Fibroblast of skin of right quadriceps (primary cell): ENCODE measurements around the gene FBXW2.

ENCODE experiments used
- DNase-seq: peaks from one replicate; pipeline ENCODE4 v3.0.0-alpha.2; 2013

FBXW2 gene

DNA sequence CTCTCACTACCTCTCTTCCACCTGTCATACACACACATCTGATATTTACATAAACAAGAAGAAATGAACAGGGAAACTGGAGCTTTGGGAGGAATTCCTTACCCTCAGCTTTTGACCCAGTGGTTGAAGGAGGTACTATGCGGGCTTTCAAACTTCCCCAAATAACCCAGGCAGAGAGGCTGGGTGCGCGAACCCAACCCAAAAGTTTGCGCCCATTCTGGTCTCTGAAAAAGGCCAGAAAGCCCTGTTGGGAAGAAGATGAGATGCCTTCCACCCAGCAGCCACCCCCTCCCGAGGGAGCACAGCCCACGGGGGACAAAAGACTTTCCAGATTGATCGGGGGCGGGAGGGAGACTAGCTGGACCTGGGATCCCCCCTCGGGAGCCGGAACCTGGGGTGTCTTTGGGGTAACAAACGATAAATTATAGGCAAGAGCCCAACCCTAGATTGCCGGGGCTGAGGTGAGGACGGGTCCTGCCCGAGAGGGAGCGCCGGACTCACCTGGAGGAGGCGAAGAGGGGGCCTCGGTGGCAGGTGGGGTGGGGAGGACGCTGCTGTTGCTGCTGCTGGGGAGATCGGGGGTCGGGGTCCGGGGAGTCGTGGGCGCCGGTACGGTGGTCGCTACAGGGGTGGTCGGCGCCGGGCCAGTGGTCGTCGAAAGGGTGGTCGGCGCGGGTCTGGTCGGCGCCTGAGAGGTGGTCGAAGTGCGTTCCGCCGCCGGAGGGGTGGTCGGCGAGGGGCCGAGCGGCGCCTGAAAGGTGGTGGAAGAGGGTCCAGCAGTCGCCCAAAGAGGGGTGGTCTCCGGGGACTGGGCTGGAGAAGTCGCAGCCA is 79.7 kb downstream of the FBXW2 start:
- no peak for DNase-seq

DNA sequence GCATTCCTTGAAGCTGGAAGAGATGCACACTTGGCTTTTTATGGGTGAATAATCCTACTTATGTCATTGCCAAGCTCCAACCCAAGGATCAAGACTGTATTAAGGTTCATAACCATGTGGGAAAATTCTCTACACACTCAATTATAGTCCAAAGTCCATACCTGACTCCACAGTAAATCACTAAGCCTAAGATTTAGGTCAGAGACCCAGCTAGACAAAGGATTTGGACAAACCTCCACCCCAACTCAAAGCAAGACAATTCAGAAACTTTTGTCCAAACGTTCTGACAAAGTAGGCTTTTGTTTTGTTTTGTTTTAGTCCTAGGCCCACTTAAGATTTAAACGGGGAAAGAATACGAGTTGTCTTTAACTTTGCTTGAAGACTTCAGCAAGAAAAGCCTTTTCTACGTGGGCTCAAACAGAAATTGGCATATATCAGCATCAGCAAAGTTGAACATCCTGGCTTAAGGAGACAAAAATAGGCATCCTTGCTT is 80.6 kb downstream of the FBXW2 start:
- DNase-seq = no peak

DNA sequence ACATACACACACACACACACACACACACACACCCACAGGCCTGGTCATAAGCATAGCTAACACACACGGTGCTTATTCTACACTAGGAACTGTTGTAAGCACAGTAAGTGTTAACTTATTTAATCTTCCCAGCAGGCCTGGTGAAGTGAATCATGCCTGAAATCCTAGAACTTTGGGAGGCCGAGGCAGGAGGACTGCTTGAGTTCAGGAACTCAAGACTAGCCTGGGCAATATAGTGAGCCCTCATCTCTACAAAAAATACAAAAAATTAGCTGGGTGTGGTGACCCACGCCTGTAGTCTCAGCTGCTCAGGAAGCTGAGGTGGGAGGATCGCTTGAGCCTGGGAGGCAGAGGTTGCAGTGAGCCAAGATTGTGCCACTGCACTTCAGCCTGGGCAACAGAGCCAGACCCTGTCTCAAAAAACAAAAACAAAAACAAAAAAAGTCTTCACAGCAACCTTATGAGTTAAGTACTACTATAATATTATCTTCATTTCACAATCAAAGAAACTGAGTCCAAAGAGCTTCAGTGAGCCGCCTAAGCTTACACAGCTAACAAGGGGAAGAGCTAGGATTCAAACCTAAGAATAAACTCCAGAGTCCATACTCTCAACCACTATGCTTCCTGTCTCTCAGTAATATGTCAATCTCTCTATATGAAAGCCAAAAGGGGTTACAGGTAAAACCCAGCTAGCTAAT is 81.2 kb downstream of the FBXW2 start:
- no peak for DNase-seq

DNA sequence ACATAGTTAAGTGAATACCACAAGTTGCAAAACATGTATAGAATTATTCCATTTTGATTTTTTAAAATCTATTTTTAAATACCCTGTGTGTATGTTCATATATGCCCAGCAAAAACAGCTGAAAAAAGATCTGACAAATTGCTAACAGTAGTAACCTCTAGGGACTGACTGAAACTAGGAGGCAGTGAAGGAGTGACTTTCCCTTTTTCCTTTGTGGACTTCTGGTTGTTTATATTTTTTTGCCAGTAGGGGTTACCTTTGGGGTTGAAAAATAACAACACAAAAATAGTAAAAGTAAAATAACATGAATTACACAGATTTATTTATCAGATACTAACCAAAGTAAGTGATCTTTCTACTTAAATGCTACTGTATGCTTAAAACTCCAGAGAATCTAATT is 81.9 kb downstream of the FBXW2 start:
- DNase-seq = no peak

DNA sequence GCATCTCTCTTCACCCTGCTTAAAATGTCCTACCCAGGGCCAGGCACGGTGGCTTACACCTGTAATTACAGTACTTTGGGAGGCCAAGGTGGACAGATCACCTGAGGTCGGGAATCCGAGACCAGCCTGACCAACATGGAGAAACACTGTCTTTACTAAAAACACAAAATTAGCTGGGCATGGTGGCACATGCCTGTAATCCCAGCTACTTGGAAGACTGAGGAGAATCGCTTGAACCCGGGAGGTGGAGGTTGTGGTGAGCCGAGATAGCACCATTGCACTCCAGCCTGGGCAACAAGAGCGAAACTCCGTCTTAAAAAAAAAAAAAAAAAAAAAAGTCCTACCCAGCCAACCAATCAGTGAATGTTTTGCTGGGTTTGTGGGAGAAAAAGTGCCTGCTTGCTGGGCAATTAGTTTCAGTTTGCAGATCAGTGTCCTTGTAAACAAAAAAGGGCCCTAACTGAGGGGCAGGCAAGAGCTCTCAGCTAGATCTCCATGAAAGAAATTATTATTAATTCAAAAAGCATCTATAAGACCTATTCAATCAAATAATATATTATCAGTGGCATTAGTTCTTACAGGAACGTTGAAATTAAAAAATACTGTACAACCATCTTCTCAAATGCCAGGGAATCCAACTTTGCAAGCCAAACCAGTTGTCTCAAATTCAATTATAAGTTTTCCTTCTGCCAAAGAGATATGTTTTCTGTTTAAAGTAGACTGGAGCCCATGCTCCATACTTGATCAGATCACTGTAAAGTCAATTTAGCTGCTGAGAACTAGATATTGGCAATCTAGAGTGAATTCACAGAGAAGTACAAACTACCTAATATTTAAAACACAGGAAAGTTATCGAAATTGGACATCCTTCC is 82.9 kb downstream of the FBXW2 start:
- DNase-seq = no peak

DNA sequence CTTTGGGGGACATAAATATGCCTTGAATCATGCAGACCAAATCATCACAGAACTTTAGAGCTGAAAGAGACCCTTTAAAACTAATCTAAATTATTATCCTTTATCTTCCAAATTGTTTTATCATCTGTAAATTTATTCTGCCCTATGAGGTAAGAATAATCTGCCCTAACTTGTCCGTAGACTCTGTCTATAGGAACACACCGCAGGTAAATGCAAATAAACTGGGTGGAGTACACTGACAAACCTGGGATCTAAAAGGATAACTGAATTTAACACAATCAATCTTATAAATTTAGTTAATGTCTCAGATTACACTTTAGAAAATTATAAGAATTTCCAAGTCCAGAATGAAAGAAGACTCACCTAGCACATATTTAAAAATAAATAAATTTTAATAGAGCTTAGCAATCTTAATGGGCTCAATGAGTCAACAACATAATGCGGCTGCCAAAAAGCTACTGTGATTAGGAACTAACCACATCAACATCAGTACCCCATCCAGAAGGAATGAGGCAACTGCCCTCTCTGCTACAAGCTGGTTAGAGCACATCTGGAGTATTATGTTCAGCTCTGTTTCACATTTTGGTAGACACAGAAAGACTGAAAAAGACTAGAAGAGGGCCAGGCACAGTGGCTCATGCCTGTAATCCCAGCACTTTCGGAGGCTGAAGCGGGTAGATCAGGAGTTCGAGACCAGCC is 84.5 kb downstream of the FBXW2 start:
- peak; percentile 63 for DNase-seq

DNA sequence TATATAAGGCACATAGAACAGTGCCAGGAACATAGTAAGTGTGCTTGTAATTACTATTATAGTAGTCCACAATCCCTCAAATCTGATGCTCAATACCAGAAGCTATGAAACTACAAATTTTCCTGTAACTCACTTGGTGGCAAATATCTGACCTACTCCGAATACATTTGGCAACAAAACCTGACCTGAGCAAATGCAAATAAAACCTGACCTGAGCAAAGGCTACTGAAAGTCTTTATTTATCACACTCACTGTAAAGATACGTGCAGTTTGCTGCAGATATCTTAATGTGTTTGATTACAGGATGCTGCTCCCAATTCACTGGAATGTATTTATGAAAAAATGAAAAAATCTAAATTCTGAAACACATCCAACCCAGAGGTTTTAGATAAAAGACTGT is 86.0 kb downstream of the FBXW2 start:
- DNase-seq = no peak
